Activated naive CD4-positive, alpha-beta T cell treated with anti-CD3 and anti-CD28 coated beads, Interleukin-2, amount 10 ng/mL, durations not matched to agents 5 hours and 36 hours (primary cell): ENCODE measurements around the gene USP17L10. TPM values are rescaled to one million over a fixed set of nuclear protein-coding genes. Genes with fewer than 3 reads are reported as not detected.

Experiments used
- total RNA-seq, 2 experiments: library from RNA; stranded (reverse); gene quantifications; one replicate each; pipeline ENCODE4 v1.2.3, GENCODE V29; 2021

The USP17L10 gene, protein sequence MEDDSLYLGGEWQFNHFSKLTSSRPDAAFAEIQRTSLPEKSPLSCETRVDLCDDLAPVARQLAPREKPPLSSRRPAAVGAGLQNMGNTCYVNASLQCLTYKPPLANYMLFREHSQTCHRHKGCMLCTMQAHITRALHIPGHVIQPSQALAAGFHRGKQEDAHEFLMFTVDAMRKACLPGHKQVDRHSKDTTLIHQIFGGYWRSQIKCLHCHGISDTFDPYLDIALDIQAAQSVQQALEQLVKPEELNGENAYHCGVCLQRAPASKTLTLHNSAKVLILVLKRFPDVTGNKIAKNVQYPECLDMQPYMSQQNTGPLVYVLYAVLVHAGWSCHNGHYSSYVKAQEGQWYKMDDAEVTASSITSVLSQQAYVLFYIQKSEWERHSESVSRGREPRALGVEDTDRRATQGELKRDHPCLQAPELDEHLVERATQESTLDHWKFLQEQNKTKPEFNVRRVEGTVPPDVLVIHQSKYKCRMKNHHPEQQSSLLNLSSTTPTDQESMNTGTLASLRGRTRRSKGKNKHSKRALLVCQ
- total RNA-seq, result not detected

DNA sequence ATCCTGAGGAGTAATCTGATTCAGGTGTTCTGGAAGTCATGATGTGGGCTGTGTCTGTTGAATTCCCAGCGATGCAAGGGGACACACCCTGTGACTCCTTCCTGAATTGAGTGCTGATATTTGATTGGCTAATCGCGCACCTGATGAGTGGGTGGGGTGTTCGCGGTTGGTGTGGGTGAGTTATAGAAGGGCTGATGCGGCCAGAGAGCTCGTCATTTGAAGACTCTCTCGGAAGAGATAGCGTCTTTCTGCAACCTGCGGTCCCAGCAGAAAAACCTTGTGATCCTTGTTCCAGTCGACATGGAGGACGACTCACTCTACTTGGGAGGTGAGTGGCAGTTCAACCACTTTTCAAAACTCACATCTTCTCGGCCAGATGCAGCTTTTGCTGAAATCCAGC is at the start of gene USP17L10:
USP17L10 (plus strand) TSS at position 301 of the 400 bp plus-strand sequence; CDS start at position 301, 0 bp downstream.

DNA sequence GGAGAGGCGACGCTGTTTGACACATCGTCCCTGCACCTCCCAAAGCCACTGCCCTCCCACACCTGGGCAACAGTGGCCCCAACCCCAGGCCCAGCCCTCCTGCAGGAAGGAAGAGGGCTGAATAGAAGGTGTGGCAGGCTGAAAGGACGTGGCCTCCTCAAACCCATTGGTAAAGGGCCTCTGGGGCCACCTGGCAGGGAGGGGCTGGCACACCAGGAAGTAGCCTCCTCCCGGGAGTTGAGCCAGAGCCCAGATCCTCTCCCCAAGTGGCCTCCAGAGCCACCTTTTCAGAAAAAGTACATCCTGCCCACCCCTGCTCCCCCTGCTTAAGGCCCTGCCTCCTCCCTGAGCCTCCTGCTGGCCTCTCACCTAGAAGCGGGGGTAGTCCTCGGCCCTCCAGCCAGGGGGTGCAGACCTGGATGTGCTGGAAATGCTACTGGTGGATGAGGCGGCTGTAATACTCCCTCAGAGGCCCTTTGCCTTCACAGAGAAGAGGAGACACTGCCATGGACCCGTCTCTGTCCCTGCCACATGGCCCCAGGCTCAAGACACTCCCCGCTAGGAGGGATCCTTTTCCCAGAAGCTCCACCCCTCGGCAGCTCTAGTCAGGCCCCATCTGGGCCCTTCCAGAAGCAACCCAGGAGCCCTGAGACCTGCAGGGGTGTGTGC is 40.5 kb upstream of the USP17L10 start, which contains the start of gene FAM90A26:
FAM90A26 (plus strand) TSS at position 619 of the 669 bp plus-strand sequence. CDS start 2,764 bp downstream, outside the sequence.

DNA sequence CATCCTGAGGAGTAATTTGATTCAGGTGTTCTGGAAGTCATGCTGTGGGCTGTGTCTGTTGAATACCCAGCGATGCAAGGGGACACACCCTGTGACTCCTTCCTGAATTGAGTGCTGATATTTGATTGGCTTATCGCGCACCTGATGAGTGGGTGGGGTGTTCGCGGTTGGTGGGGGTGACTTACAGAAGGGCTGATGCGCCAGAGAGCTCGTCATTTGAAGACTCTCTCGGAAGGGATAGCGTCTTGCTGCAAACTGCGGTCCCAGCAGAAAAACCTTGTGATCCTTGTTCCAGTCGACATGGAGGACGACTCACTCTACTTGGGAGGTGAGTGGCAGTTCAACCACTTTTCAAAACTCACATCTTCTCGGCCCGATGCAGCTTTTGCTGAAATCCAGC is 4.6 kb downstream of the USP17L10 start, which contains the start of gene USP17L11:
USP17L11 (plus strand) TSS at position 301 of the 400 bp plus-strand sequence; CDS start at position 301, 0 bp downstream.

DNA sequence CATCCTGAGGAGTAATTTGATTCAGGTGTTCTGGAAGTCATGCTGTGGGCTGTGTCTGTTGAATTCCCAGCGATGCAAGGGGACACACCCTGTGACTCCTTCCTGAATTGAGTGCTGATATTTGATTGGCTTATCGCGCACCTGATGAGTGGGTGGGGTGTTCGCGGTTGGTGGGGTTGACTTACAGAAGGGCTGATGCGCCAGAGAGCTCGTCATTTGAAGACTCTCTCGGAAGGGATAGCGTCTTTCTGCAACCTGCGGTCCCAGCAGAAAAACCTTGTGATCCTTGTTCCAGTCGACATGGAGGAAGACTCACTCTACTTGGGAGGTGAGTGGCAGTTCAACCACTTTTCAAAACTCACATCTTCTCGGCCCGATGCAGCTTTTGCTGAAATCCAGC is 9.4 kb downstream of the USP17L10 start, which contains the start of gene USP17L12:
USP17L12 (plus strand) TSS at position 301 of the 400 bp plus-strand sequence; CDS start at position 301, 0 bp downstream.

DNA sequence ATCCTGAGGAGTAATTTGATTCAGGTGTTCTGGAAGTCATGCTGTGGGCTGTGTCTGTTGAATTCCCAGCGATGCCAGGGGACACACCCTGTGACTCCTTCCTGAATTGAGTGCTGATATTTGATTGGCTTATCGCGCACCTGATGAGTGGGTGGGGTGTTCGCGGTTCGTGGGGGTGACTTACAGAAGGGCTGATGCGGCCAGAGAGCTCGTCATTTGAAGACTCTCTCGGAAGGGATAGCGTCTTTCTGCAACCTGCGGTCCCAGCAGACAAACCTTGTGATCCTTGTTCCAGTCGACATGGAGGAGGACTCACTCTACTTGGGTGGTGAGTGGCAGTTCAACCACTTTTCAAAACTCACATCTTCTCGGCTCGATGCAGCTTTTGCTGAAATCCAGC is 14.1 kb downstream of the USP17L10 start, which contains the start of gene USP17L13:
USP17L13 (plus strand) TSS at position 301 of the 400 bp plus-strand sequence; CDS start at position 301, 0 bp downstream.

DNA sequence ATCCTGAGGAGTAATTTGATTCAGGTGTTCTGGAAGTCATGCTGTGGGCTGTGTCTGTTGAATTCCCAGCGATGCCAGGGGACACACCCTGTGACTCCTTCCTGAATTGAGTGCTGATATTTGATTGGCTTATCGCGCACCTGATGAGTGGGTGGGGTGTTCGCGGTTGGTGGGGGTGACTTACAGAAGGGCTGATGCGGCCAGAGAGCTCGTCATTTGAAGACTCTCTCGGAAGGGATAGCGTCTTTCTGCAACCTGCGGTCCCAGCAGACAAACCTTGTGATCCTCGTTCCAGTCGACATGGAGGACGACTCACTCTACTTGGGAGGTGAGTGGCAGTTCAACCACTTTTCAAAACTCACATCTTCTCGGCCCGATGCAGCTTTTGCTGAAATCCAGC is 23.6 kb downstream of the USP17L10 start, which contains the start of gene USP17L15:
USP17L15 (plus strand) TSS at position 301 of the 400 bp plus-strand sequence; CDS start at position 301, 0 bp downstream.

DNA sequence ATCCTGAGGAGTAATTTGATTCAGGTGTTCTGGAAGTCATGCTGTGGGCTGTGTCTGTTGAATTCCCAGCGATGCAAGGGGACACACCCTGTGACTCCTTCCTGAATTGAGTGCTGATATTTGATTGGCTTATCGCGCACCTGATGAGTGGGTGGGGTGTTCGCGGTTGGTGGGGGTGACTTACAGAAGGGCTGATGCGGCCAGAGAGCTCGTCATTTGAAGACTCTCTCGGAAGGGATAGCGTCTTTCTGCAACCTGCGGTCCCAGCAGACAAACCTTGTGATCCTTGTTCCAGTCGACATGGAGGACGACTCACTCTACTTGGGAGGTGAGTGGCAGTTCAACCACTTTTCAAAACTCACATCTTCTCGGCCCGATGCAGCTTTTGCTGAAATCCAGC is 33.1 kb downstream of the USP17L10 start, which contains the start of gene USP17L17:
USP17L17 (plus strand) TSS at position 301 of the 400 bp plus-strand sequence; CDS start at position 301, 0 bp downstream.

DNA sequence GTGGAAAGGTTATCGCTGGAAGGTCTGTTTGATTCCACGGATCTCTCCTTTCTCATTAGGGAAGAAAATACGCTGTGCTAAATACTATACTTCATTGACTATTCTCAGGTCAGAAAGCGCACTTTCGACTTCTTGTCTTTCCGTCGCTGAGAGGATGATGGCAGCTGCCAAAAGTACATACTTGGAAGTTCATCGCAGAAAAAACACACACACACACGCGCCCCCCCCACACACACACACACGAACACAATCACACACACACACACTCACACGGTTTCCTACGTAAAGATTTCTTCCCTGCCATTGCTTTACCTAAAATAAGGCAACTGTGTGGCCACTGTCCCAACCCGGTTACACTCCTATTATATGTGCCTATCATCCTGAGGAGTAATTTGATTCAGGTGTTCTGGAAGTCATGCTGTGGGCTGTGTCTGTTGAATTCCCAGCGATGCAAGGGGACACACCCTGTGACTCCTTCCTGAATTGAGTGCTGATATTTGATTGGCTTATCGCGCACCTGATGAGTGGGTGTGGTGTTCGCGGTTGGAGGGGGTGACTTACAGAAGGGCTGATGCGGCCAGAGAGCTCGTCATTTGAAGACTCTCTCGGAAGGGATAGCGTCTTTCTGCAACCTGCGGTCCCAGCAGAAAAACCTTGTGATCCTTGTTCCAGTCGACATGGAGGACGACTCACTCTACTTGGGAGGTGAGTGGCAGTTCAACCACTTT is 37.7 kb downstream of the USP17L10 start, which contains the start of gene USP17L18:
USP17L18 (plus strand) TSS at position 678 of the 728 bp plus-strand sequence; CDS start at position 678, 0 bp downstream.

DNA sequence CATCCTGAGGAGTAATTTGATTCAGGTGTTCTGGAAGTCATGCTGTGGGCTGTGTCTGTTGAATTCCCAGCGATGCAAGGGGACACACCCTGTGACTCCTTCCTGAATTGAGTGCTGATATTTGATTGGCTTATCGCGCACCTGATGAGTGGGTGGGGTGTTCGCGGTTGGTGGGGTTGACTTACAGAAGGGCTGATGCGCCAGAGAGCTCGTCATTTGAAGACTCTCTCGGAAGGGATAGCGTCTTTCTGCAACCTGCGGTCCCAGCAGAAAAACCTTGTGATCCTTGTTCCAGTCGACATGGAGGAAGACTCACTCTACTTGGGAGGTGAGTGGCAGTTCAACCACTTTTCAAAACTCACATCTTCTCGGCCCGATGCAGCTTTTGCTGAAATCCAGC is 42.6 kb downstream of the USP17L10 start, which contains the start of gene USP17L19:
USP17L19 (plus strand) TSS at position 301 of the 400 bp plus-strand sequence; CDS start at position 301, 0 bp downstream.

DNA sequence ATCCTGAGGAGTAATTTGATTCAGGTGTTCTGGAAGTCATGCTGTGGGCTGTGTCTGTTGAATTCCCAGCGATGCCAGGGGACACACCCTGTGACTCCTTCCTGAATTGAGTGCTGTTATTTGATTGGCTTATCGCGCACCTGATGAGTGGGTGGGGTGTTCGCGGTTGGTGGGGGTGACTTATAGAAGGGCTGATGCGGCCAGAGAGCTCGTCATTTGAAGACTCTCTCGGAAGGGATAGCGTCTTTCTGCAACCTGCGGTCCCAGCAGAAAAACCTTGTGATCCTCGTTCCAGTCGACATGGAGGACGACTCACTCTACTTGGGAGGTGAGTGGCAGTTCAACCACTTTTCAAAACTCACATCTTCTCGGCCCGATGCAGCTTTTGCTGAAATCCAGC is 47.4 kb downstream of the USP17L10 start, which contains the start of gene USP17L20:
USP17L20 (plus strand) TSS at position 301 of the 400 bp plus-strand sequence; CDS start at position 301, 0 bp downstream.

Other genes starting within 250 kb of the USP17L10 start
- not detected for gene FAM90A26, start 40.2 kb upstream of the USP17L10 start, total RNA-seq
- gene USP17L11, start 4.7 kb downstream of the USP17L10 start, total RNA-seq, result not detected
- not detected for gene USP17L12, start 9.5 kb downstream of the USP17L10 start, total RNA-seq
- gene USP17L13, start 14.2 kb downstream of the USP17L10 start, total RNA-seq, result not detected
- not detected for gene USP17L15, start 23.7 kb downstream of the USP17L10 start, total RNA-seq
- gene USP17L17, start 33.2 kb downstream of the USP17L10 start, total RNA-seq, result not detected
- not detected for gene USP17L18, start 38.0 kb downstream of the USP17L10 start, total RNA-seq
- gene USP17L19, start 42.7 kb downstream of the USP17L10 start, total RNA-seq, result not detected
- not detected for gene USP17L20, start 47.5 kb downstream of the USP17L10 start, total RNA-seq
- not detected for gene USP17L21, start 52.2 kb downstream of the USP17L10 start, total RNA-seq
- gene USP17L22, start 57.0 kb downstream of the USP17L10 start, total RNA-seq, result not detected
- not detected for gene USP17L24, start 114.5 kb downstream of the USP17L10 start, total RNA-seq
- gene USP17L25, start 119.3 kb downstream of the USP17L10 start, total RNA-seq, result not detected
- gene USP17L26, start 124.0 kb downstream of the USP17L10 start, total RNA-seq, result not detected
- not detected for gene USP17L5, start 128.7 kb downstream of the USP17L10 start, total RNA-seq
- gene USP17L27, start 133.5 kb downstream of the USP17L10 start, total RNA-seq, result not detected
- not detected for gene USP17L28, start 138.2 kb downstream of the USP17L10 start, total RNA-seq
- not detected for gene USP17L29, start 143.0 kb downstream of the USP17L10 start, total RNA-seq
- gene USP17L30, start 152.5 kb downstream of the USP17L10 start, total RNA-seq, result not detected
- gene DEFB131A, start 233.8 kb downstream of the USP17L10 start, total RNA-seq, result not detected